ENCODE results near the gene ASXL2. TPM values are rescaled to one million over a fixed set of nuclear protein-coding genes. Genes with fewer than 3 reads are reported as not detected.
"Not testable (repeated sequence)": the region's sequence is repeated elsewhere in the genome, so short reads cannot be mapped to it uniquely, and the experiment has no call there.

Gene ASXL2
- total RNA-seq, 1 experiment from 2014 or later, result 11.4 TPM

GRCh38 chr2:25903216-25903776 lies 25.0 kb upstream of the ASXL2 start:
- H3K9me3 ChIP-seq (replicated peaks), result no peaks in the 10 kb centered on the region
- H3K4me1 ChIP-seq (replicated peaks), result peaks cover 19% of the 10 kb centered on the region
- no peaks in the 10 kb centered on the region for H3K27me3 ChIP-seq (replicated peaks)
- no peaks in the 10 kb centered on the region for H3K36me3 ChIP-seq
- no peak for DNase-seq (ENCODE audit: low read depth in 1 of 2, low spot score in 2 of 2)
- H3K4me3 ChIP-seq, result no peak overlapping the region
- H3K27ac ChIP-seq, result no peak overlapping the region

GRCh38 chr2:25899404-25899970 lies 21.2 kb upstream of the ASXL2 start:
- no peaks in the 10 kb centered on the region for H3K36me3 ChIP-seq
- H3K27me3 ChIP-seq (replicated peaks), result no peaks in the 10 kb centered on the region
- no peak overlapping the region for H3K27ac ChIP-seq
- peaks cover 30% of the 10 kb centered on the region for H3K4me1 ChIP-seq (replicated peaks)
- no peak overlapping the region for H3K4me3 ChIP-seq
- H3K9me3 ChIP-seq (replicated peaks), result no peaks in the 10 kb centered on the region
- DNase-seq (ENCODE audit: low read depth in 1 of 2, low spot score in 2 of 2), result peak; percentile 79 to 82

GRCh38 chr2:25897506-25897905 lies 19.2 kb upstream of the ASXL2 start:
- Histone ChIP-seq H3K4me1 (replicated peaks) (peaks cover 31% of the 10 kb centered on the region), H3K4me3 (no peak overlapping the region), H3K9me3 (replicated peaks) (no peaks in the 10 kb centered on the region), H3K27me3 (replicated peaks) (no peaks in the 10 kb centered on the region), H3K27ac (no peak overlapping the region), H3K36me3 (no peaks in the 10 kb centered on the region)
- no peak for DNase-seq (ENCODE audit: low read depth in 1 of 2, low spot score in 2 of 2)

GRCh38 chr2:25896308-25896707 lies 18.0 kb upstream of the ASXL2 start:
- not testable (repeated sequence) for H3K27me3 ChIP-seq (replicated peaks); H3K27ac ChIP-seq; H3K9me3 ChIP-seq (replicated peaks); H3K4me3 ChIP-seq; H3K36me3 ChIP-seq; DNase-seq (ENCODE audit: low read depth in 1 of 2, low spot score in 2 of 2)
- peaks cover 31% of the 10 kb centered on the region for H3K4me1 ChIP-seq (replicated peaks)

GRCh38 chr2:25895610-25896009 lies 17.3 kb upstream of the ASXL2 start:
- peak in 1 of 2 experiments; percentile 25 for DNase-seq (ENCODE audit: low read depth in 1 of 2, low spot score in 2 of 2)
- H3K4me3 ChIP-seq, result no peak overlapping the region
- H3K36me3 ChIP-seq, result no peaks in the 10 kb centered on the region
- H3K4me1 ChIP-seq (replicated peaks), result peaks cover 31% of the 10 kb centered on the region
- H3K27me3 ChIP-seq (replicated peaks), result no peaks in the 10 kb centered on the region
- H3K27ac ChIP-seq, result no peak overlapping the region
- no peaks in the 10 kb centered on the region for H3K9me3 ChIP-seq (replicated peaks)

- DNase-seq (ENCODE audit: low read depth in 1 of 2, low spot score in 2 of 2), result no peak
- Histone ChIP-seq H3K4me1 (replicated peaks) (peaks cover 29% of the 10 kb centered on the region), H3K27ac (no peak overlapping the region), H3K4me3 (no peak overlapping the region), H3K36me3 (no peaks in the 10 kb centered on the region), H3K27me3 (replicated peaks) (no peaks in the 10 kb centered on the region), H3K9me3 (replicated peaks) (no peaks in the 10 kb centered on the region)
Measured at GRCh38 chr2:25895018-25895417, 16.7 kb upstream of the ASXL2 start.

- no peaks in the 10 kb centered on the region for H3K36me3 ChIP-seq
- H3K4me1 ChIP-seq (replicated peaks), result peaks cover 22% of the 10 kb centered on the region
- no peak overlapping the region for H3K27ac ChIP-seq
- no peaks in the 10 kb centered on the region for H3K9me3 ChIP-seq (replicated peaks)
- H3K4me3 ChIP-seq, result no peak overlapping the region
- DNase-seq (ENCODE audit: low read depth in 1 of 2, low spot score in 2 of 2), result no peak
- no peaks in the 10 kb centered on the region for H3K27me3 ChIP-seq (replicated peaks)
Measured at GRCh38 chr2:25894135-25894830, 16.0 kb upstream of the ASXL2 start.

- no peak for DNase-seq (ENCODE audit: low read depth in 1 of 2, low spot score in 2 of 2)
Measured at GRCh38 chr2:25891672-25892071, 13.4 kb upstream of the ASXL2 start.

GRCh38 chr2:25887624-25888242 lies 9.4 kb upstream of the ASXL2 start:
- no peaks in the 10 kb centered on the region for H3K36me3 ChIP-seq
- H3K27me3 ChIP-seq (replicated peaks), result no peaks in the 10 kb centered on the region
- peaks cover 16% of the 10 kb centered on the region for H3K4me1 ChIP-seq (replicated peaks)
- no peak overlapping the region for H3K4me3 ChIP-seq
- no peak for DNase-seq (ENCODE audit: low read depth in 1 of 2, low spot score in 2 of 2)
- H3K9me3 ChIP-seq (replicated peaks), result no peaks in the 10 kb centered on the region
- no peak overlapping the region for H3K27ac ChIP-seq

More at GRCh38 chr2:25891672-25892071, 13.4 kb upstream of the ASXL2 start:
- no peaks in the 10 kb centered on the region for H3K27me3 ChIP-seq (replicated peaks)
- no peak overlapping the region for H3K27ac ChIP-seq
- peaks cover 11% of the 10 kb centered on the region for H3K4me1 ChIP-seq (replicated peaks)
- H3K36me3 ChIP-seq, result no peaks in the 10 kb centered on the region
- H3K9me3 ChIP-seq (replicated peaks), result no peaks in the 10 kb centered on the region
- no peak overlapping the region for H3K4me3 ChIP-seq

- Histone ChIP-seq H3K4me3 (no peak overlapping the region), H3K27me3 (replicated peaks) (no peaks in the 10 kb centered on the region), H3K36me3 (no peaks in the 10 kb centered on the region), H3K9me3 (replicated peaks) (no peaks in the 10 kb centered on the region), H3K27ac (peak overlapping the region; percentile 36; the same call in 1 of the 2 replicates), H3K4me1 (replicated peaks) (peaks cover 16% of the 10 kb centered on the region)
- DNase-seq (ENCODE audit: low read depth in 1 of 2, low spot score in 2 of 2), result peak; percentile 67 to 68
Measured at GRCh38 chr2:25885933-25886332, 7.6 kb upstream of the ASXL2 start.

- DNase-seq (ENCODE audit: low read depth in 1 of 2, low spot score in 2 of 2), result no peak
- no peak overlapping the region for H3K4me3 ChIP-seq
- peaks cover 27% of the 10 kb centered on the region for H3K4me1 ChIP-seq (replicated peaks)
- no peak overlapping the region for H3K27ac ChIP-seq
- H3K27me3 ChIP-seq (replicated peaks), result no peaks in the 10 kb centered on the region
- H3K36me3 ChIP-seq, result peaks cover 3% of the 10 kb centered on the region; the same call in 1 of the 2 replicates
- no peaks in the 10 kb centered on the region for H3K9me3 ChIP-seq (replicated peaks)
Measured at GRCh38 chr2:25881764-25882163, 3.5 kb upstream of the ASXL2 start.

GRCh38 chr2:25879133-25879730 lies 945 bp upstream of the ASXL2 start:
- Histone ChIP-seq H3K27me3 (replicated peaks) (no peaks in the 10 kb centered on the region), H3K4me1 (replicated peaks) (peaks cover 18% of the 10 kb centered on the region), H3K4me3 (peak overlapping the region; percentile 79), H3K36me3 (peaks cover 3% of the 10 kb centered on the region; the same call in 1 of the 2 replicates), H3K27ac (peak overlapping the region; percentile 64), H3K9me3 (replicated peaks) (no peaks in the 10 kb centered on the region)
- DNase-seq (ENCODE audit: low read depth in 1 of 2, low spot score in 2 of 2), result peak in 1 of 2 experiments; percentile 66

GRCh38 chr2:25877431-25878360 lies 591 bp downstream of the ASXL2 start:
- Histone ChIP-seq H3K27me3 (replicated peaks) (no peaks in the 10 kb centered on the region), H3K27ac (peak overlapping the region; percentile 82), H3K9me3 (replicated peaks) (no peaks in the 10 kb centered on the region), H3K4me3 (peak overlapping the region; percentile 79), H3K4me1 (replicated peaks) (peaks cover 11% of the 10 kb centered on the region), H3K36me3 (peaks cover 3% of the 10 kb centered on the region; the same call in 1 of the 2 replicates)
- DNase-seq (ENCODE audit: low read depth in 1 of 2, low spot score in 2 of 2), result peak; percentile 56 to 69
